Choroid plexus epithelial cell (primary cell): ENCODE data around the gene TRAPPC12.

Source experiments
- DNase-seq: peaks from one replicate; pipeline ENCODE4 v3.0.0-alpha.2; 2010; ENCODE audit warnings: low read depth
- H3K4me3 ChIP-seq: 2 replicates; pipeline ENCODE4 v1.5.1; 2011; ENCODE audit warnings: low read depth, mild to moderate bottlenecking, control low read depth, low read length, moderate library complexity
- TF ChIP-seq, protein P1 (sequence below): conservative IDR thresholded peaks from 2 replicates; pipeline ENCODE4 v1.5.1; 2011; ENCODE audit warnings: low read depth, mild to moderate bottlenecking, control low read depth, inconsistent platforms, low read length, moderate library complexity

TRAPPC12 gene

DNA sequence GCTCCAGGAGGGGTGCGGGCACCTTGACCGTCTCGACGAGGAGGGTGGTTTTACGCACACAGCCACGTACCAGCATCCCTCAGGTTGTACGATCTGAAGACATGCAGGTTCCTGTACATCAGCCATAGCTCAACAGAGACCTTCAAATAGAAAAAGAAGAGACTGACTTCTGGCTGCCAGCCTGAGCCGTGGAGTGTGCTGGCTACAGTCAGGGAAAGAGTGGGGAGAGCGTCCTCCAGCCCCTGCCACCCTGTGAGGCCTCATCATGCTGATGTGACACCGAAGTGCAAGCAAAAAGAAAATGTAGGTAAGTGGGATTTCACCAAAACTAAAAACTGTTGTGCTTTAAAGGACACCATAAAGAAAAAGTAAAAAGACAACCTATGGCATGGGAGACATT is 92.8 kb downstream of the TRAPPC12 start:
- DNase-seq, result no peak
- TF ChIP-seq, protein P1, sequence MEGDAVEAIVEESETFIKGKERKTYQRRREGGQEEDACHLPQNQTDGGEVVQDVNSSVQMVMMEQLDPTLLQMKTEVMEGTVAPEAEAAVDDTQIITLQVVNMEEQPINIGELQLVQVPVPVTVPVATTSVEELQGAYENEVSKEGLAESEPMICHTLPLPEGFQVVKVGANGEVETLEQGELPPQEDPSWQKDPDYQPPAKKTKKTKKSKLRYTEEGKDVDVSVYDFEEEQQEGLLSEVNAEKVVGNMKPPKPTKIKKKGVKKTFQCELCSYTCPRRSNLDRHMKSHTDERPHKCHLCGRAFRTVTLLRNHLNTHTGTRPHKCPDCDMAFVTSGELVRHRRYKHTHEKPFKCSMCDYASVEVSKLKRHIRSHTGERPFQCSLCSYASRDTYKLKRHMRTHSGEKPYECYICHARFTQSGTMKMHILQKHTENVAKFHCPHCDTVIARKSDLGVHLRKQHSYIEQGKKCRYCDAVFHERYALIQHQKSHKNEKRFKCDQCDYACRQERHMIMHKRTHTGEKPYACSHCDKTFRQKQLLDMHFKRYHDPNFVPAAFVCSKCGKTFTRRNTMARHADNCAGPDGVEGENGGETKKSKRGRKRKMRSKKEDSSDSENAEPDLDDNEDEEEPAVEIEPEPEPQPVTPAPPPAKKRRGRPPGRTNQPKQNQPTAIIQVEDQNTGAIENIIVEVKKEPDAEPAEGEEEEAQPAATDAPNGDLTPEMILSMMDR, result no peak

DNA sequence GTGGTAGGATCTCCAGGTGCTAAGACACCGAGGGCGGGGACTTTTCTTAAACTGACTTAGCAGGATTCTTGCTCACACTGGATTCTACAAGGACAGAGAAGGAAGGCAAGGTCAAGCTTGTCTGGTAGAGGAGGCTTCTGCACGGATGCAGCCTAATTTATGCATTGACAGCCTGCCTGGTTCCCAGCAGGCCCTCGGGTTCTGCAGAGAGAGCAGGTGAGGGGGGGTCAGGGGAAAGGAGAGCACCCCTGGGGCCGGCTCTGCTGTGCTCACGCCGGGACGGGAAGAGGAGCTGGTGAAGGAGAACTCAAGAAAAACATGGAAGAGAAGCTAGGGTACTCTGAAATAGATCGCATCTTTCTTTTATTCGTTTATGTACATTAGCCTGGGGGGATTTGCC is 93.5 kb downstream of the TRAPPC12 start:
- TF ChIP-seq, protein P1, result no peak
- no peak for DNase-seq

More for the DNA sequence above, 92.8 kb downstream of the TRAPPC12 start:
- no peak overlapping the region for H3K4me3 ChIP-seq

DNA sequence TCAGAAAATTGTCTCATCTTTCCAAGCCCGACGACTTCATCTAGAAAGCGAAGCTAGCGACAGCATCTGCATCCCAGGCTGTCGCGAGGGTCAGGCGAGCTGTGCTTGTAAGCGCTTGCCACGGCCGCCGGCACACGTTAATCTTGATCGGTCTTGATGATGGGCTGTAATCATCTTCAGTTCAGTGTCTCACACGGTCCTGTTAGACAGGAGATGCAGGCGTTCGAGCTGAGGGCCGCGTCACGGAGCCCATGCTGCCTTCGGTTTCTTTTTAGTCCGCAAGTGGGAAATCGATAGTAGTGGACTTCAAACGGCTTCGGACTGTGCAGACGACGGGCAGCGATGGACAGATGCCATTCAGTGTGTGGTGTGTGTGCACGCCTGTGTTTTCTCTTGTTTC is 96.3 kb downstream of the TRAPPC12 start:
- DNase-seq, result no peak
- no peak overlapping the region for H3K4me3 ChIP-seq
- TF ChIP-seq, protein P1, result no peak

More for the DNA sequence above, 93.5 kb downstream of the TRAPPC12 start:
- no peak overlapping the region for H3K4me3 ChIP-seq

DNA sequence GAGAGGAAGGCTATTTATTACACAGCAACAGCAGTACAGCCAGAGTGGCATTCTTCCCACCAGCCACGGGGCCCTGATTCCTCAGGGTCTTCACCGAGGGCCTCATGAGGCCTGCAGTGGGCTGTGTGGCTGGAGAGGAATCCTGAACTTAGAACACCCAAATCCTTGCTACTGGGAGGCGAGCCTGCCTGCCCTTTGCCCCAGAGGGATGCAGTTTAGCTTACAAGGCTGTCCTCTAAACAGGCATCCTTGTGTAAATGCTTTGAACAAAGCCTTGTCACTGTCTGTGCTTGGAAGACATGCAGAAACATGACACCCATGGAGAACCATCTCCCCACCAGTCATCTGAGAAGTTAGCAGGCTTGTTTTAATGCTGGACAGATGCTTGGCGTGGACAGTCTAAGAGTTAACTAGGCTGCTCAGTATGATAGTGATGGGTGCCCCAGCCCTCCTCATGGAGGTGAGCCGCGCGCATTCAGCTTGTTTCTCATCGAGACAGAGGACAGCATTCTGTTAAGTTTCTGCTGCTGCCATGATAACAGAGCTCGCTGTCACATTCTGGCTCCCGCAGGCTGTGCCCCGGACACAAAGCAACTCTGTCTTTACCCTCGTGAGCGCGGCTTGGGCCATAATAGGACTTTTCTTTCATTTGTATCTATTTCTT is 97.0 kb downstream of the TRAPPC12 start:
- H3K4me3 ChIP-seq, result no peak overlapping the region
- peak; percentile 61 for DNase-seq
- TF ChIP-seq, protein P1, result no peak

DNA sequence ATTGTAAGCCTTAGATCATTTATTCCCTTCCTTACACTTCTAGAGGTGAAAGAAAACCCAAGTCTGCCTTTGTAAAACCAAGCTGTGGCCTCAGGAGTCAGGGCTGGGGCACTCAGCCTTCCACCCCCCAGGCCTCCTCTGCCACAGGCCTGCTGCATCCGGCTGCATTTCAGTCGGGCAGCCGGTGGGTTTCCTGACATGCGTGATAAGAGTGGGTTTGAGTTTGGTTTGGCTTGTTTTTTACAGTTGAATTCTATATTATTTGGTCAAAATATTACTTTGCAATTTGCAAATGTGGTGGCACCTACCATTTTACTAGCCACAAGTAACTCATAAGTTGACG is 97.5 kb downstream of the TRAPPC12 start:
- DNase-seq, result no peak
- TF ChIP-seq, protein P1, result no peak
- no peak overlapping the region for H3K4me3 ChIP-seq

- TF ChIP-seq, protein P1, result no peak
- DNase-seq, result no peak
- no peak overlapping the region for H3K4me3 ChIP-seq
Measured at GRCh38 chr2:3478846-3479385, 99.4 kb downstream of the TRAPPC12 start.
